MCF 10A (cell line): ENCODE measurements around the gene AUTS2. TPM values are rescaled to one million over a fixed set of nuclear protein-coding genes. Genes with fewer than 3 reads are reported as not detected.

ENCODE experiments used
- BruUV-seq: library from RNA; stranded (reverse); fragments of 400-500 nt; replicated peaks from 2 replicates; lab custom pipeline; 2021; lab: Mats Ljungman, UMichigan
- CTCF ChIA-PET: fragments of 300-600 bp; sonication (Branson Sonifier 250); formaldehyde crosslinking; extraction: SDS; loops from one replicate; lab custom pipeline; 2021; ENCODE audit warnings: antibody characterized with exemption, inconsistent platforms; lab: Yijun Ruan, JAX
- POLR2A ChIA-PET: fragments of 300-600, 350-650 bp; sonication (Branson Sonifier 250); formaldehyde crosslinking; extraction: SDS; loops from one replicate; lab custom pipeline; 2020; ENCODE audit warnings: antibody characterized with exemption, inconsistent platforms; lab: Yijun Ruan, JAX
- DNase-seq: peaks from one replicate; pipeline ENCODE4 v3.0.0-alpha.2; 2018; ENCODE audit not compliant: unreplicated experiment
- H3K27ac Mint-ChIP-seq: one replicate; pipeline ENCODE4 v1.8.0; 2022; ENCODE audit warnings: mild to moderate bottlenecking, low read depth, mixed read lengths; ENCODE audit not compliant: unreplicated experiment
- H3K27me3 Mint-ChIP-seq: one replicate; pipeline ENCODE4 v1.8.0; 2022; ENCODE audit warnings: mixed read lengths; ENCODE audit not compliant: insufficient read depth, unreplicated experiment
- H3K36me3 Mint-ChIP-seq: one replicate; pipeline ENCODE4 v1.8.0; 2022; ENCODE audit warnings: mild to moderate bottlenecking, moderate library complexity, mixed read lengths; ENCODE audit not compliant: insufficient read depth, unreplicated experiment
- H3K4me1 Mint-ChIP-seq: one replicate; pipeline ENCODE4 v1.8.0; 2022; ENCODE audit warnings: mixed read lengths; ENCODE audit not compliant: insufficient read depth, unreplicated experiment
- H3K4me3 Mint-ChIP-seq: one replicate; pipeline ENCODE4 v1.8.0; 2022; ENCODE audit warnings: mild to moderate bottlenecking, moderate library complexity, mixed read lengths; ENCODE audit not compliant: unreplicated experiment
- H3K9me3 Mint-ChIP-seq: one replicate; pipeline ENCODE4 v1.8.0; 2022; ENCODE audit warnings: mixed read lengths; ENCODE audit not compliant: unreplicated experiment
- CTCF ChIP-seq: fragments of 200-600 bp; IDR thresholded peaks from one replicate; pipeline ENCODE4 v1.8.0; 2022; ENCODE audit warnings: antibody characterized with exemption, mild to moderate bottlenecking; ENCODE audit not compliant: unreplicated experiment
- intact Hi-C: fragments of 100-400 bp; cut with micrococcal nuclease; formaldehyde crosslinking; loops from 2 replicates; pipeline ENCODE4 v1.14.1; 2022
- total RNA-seq: library from RNA; stranded (reverse); gene quantifications from 2 replicates; pipeline ENCODE4 v1.2.3, GENCODE V29; 2022

AUTS2 gene
- total RNA-seq, 1 experiment from 2014 or later = 1.3 TPM

- no TSS peak for BruUV-seq
- intact Hi-C loops = no loop called here
- CTCF ChIA-PET = no interaction called here
- H3K4me1 Mint-ChIP-seq = no peaks in the 10 kb centered on the region
- no peak for DNase-seq
- POLR2A ChIA-PET = no interaction called here
- H3K27me3 Mint-ChIP-seq = no peaks in the 10 kb centered on the region
- H3K36me3 Mint-ChIP-seq = no peaks in the 10 kb centered on the region
- no peak for TF ChIP-seq CTCF
- H3K27ac Mint-ChIP-seq = no peak overlapping the region
- peaks cover 8% of the 10 kb centered on the region for H3K9me3 Mint-ChIP-seq
- H3K4me3 Mint-ChIP-seq = no peak overlapping the region
Measured at GRCh38 chr7:70668606-70669358, 1070.5 kb downstream of the AUTS2 start.

GRCh38 chr7:70669854-70670253 is 1071.6 kb downstream of the AUTS2 start:
- DNase-seq = no peak
- Mint-ChIP-seq H3K4me3 (no peak overlapping the region), H3K9me3 (peaks cover 8% of the 10 kb centered on the region), H3K4me1 (no peaks in the 10 kb centered on the region), H3K36me3 (no peaks in the 10 kb centered on the region), H3K27ac (no peak overlapping the region), H3K27me3 (no peaks in the 10 kb centered on the region)
- CTCF ChIA-PET = no interaction called here
- POLR2A ChIA-PET = no interaction called here
- intact Hi-C loops = no loop called here
- TF ChIP-seq CTCF = no peak
- BruUV-seq = no TSS peak

GRCh38 chr7:70670288-70670687 is 1072.0 kb downstream of the AUTS2 start:
- intact Hi-C loops = no loop called here
- Mint-ChIP-seq H3K9me3 (peaks cover 8% of the 10 kb centered on the region), H3K36me3 (no peaks in the 10 kb centered on the region), H3K27me3 (no peaks in the 10 kb centered on the region), H3K4me3 (no peak overlapping the region), H3K4me1 (no peaks in the 10 kb centered on the region), H3K27ac (no peak overlapping the region)
- TF ChIP-seq CTCF = no peak
- DNase-seq = no peak
- no TSS peak for BruUV-seq
- CTCF ChIA-PET = no interaction called here
- POLR2A ChIA-PET = no interaction called here

GRCh38 chr7:70673778-70674570 is 1075.7 kb downstream of the AUTS2 start:
- H3K36me3 Mint-ChIP-seq = no peaks in the 10 kb centered on the region
- intact Hi-C loops = no loop called here
- DNase-seq = no peak
- H3K27me3 Mint-ChIP-seq = no peaks in the 10 kb centered on the region
- H3K9me3 Mint-ChIP-seq = peaks cover 27% of the 10 kb centered on the region
- POLR2A ChIA-PET = no interaction called here
- no peaks in the 10 kb centered on the region for H3K4me1 Mint-ChIP-seq
- H3K4me3 Mint-ChIP-seq = no peak overlapping the region
- H3K27ac Mint-ChIP-seq = no peak overlapping the region
- BruUV-seq = no TSS peak
- CTCF ChIA-PET = interaction anchor here (0.7 kb wide), 1 partner anchor 81 kb away, joined by 3 read pairs; no protein-coding TSS in a partner anchor
- TF ChIP-seq CTCF = no peak
